Activated CD4-positive, alpha-beta T cell treated with anti-CD3 and anti-CD28 coated beads for 24 hours (primary cell): ENCODE results near the gene ATF5.
A peak's percentile ranks its signal among the peaks of the same experiment; 100 is the strongest.

Source experiments
- DNase-seq, 2 donors: peaks; one replicate each; pipeline ENCODE4 v3.0.0-alpha.2; 2020; ENCODE audit warnings: low read depth in 2 of 2

ATF5 gene

DNA sequence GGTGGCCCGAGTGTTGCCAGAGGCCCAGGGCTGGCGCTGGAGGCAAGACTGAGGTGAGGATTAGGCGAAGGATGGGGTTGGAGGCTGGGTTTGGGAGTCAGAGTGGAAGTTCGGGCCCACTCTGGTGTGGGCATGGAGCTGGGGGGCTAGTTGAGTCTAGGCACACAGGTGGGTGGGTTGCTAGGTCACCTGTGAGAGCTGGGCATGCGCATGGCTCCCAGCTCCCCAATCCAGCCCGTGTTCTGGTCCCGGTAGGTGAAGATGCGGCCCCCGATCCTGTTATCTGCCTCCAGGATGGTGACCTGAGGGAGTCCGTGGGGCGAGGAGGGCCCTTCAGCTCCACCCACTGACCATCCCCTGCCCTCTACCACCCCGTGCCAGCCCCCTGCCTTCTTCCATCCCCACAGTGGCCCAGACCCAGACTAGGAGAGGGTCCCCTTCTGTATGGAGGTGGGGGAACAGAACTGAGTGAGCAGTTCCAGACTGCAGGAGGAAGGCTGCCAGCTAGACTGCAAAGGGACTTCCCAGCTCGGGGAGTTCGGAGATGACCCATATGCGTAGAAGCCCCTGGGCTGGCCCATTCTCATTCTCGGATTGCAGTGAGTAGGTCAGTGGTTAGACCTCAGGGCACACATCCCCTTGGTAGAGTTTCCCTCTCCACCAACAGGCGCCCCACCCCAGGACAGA, 34.0 kb upstream of the ATF5 start:
- DNase-seq = no peak

- DNase-seq = peak in 1 of 2 donors; percentile 35
Observed at GRCh38 chr19:49895566-49896297, 33.3 kb upstream of the ATF5 start.

GRCh38 chr19:49896863-49897621, 32.0 kb upstream of the ATF5 start, which contains the start of gene IL4I1:
Gene IL4I1, minus strand, starts transcription at chr19:49896887. Its CDS starts 727 bp downstream, at chr19:49896160.
- DNase-seq = peak; percentile 35 to 46

- no peak for DNase-seq
Observed at GRCh38 chr19:49904136-49904535, 24.9 kb upstream of the ATF5 start.

GRCh38 chr19:49906879-49907564, 22.0 kb upstream of the ATF5 start:
- DNase-seq = no peak

- no peak for DNase-seq
Observed at GRCh38 chr19:49907745-49908446, 21.1 kb upstream of the ATF5 start.

GRCh38 chr19:49908480-49909420, 20.3 kb upstream of the ATF5 start:
- DNase-seq = no peak

DNA sequence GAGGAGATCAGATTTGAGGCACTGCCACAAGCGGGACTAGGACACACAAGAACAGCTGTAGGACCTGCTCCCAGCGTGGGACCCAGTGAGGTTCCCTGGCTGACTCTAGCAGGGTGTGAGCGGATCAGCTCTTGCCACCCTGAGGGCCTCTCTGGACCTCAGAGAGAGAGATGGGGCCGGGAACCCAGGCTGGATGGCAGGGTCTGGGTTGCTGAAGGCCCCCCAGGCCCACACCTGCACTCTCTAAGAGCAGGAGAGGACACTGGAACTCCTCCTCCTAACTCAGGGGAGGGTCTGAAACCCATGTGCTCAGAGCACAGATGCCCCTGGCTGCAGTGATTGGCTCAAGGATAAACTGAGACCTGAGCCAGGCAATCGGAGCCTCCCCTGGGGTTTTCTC, 18.8 kb upstream of the ATF5 start:
- no peak for DNase-seq

DNA sequence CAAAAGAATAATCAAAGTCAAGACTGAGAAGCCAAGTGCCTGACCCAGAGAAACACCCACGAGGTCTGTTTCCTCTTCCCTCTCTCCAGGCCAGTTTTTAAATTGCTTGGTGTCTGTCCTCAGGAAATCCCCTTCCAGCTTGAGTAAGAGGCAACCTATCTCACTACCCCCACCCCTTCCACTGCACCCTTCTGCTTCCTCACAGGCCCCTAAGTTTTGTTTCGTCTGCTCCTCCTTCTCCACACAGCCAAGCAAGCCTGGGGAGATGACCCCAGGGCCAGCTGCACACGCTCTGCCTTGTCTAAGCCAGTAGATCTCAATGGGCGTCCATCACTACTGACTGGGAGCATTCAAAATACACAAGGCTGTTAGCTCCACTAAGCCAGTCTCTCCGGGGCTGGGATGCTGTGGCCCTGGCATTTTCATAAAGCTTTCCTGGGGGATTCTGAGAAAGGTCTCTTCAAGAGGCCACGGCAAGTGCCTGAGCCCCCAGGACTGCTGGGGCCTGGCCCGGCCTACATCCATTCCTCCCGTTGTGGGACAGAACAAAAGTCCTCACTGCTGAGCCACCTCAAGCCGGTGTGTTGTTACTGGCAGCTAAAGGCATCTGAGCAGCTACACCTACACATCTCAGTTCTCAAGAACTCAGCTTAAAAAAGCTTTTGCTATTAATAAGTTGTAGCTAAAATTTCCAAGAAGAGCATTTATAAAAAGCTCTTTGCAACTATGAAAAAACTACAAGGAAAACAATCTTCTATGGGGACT, 17.4 kb upstream of the ATF5 start:
- no peak for DNase-seq

DNA sequence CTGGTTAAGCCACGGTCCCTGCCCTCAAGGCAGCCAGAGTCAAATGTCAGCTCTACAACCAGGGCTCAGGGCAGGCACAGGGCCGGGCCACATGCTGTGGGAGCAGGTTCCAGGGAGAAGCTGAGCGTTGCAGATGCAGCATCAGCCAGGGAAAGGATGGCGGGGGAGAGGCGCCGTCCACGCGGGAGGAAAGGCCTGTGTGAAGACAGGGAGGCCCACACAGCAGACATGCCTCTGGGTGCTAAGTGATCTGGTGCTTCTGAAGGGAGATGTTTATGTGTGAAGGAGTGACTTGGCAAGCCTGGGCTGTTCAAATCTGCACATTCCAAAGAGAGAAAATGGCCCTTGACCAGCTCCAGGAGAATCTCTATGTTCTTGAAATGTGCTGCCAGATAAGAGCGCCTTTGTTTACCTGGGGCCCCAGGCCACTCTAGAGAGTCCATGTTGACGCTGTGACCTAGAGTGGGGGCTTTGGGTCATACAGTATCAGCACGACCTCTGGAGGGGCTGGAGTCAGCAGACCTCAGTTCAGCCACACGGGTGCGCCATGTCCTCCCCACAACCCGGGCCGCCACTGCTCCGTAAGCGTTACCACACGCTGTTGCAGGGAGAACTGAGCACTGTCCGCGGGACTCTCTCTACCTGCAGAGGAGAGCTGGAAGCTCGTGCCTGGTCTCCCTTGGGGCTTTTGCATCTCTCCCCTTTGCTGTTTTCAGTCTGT, 15.9 kb upstream of the ATF5 start:
- DNase-seq = no peak

- DNase-seq = no peak
Observed at GRCh38 chr19:49913720-49914119, 15.3 kb upstream of the ATF5 start.

GRCh38 chr19:49915271-49915670, 13.7 kb upstream of the ATF5 start:
- DNase-seq = no peak

DNA sequence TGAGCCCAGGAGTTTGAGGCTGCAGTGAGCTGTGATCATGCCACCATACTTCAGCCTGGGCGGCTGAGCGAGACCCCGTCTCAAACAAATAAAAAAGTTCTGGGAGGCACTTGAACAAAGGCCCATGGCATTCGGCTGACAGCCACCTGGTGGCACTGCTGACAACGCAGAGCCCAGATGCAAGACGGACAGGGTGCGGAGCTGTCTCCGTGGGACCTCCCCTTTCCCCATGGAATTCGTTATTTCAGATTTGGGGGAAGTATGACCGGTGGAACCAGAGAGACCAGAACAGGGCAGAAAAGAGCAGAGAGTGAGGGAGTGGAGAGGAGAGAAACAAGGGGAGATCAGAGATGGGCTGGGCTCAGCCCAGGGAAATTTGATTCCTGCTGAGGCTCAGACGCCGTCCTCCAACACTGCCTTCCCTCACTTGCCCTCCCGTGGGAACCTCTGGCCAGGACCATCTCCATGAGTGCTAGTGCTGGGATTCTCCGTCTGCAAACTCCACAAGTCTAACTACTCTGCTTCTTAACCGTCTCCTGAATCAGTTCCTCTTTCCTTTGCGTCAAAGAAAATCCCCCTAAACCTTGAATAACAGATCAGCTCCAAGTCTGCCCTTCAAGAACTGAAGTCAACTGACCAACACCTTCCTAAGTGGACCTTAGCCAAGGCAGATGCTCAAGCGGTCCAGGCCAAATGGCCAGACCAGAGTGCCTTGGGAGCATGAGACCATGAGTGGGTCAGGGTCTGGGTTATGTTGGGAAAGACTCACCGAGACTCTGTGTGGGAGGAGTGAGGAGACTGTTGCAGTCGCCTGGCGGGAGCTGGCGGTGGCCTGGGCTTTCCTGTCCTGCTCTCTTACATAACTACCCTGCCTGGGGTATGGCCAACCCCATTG, 11.9 kb upstream of the ATF5 start:
- no peak for DNase-seq

- no peak for DNase-seq
Observed at GRCh38 chr19:49918089-49918488, 10.9 kb upstream of the ATF5 start.

DNA sequence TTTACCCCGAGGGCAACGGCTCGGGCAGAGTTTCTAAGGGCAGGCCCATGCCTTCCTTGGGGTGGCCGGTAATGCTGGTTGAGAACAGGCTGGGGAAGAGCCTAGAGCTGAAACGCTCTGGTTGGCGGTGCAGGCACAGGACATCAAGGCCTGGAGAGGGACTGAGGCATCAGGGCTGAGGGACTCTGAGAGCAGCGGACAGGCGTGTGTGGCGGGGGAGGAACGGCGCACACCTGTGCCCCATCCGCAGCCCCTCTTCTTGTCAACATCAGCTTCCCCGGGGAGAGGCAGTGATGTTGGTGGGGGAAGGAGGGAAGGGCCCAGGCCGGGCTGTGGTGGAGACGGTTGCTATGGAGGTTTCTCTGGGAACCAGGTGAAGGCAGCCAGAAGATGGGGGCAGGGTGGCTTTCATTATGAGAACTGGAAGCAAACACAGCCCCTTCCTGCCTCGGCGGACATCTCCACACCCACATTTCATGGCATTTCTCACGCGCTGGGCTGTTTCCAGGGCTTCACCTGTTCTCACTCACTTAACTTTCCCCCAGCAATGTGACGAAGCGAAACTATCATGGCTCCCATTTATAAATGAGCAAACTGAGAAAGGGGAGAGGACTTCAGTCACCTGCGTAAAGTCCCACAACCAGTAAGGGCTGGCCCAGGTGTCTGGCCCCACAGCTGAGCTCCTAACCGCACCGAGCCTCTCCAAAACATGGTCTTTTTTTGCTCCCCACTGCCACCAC, 8.2 kb upstream of the ATF5 start:
- no peak for DNase-seq

- no peak for DNase-seq
Observed at GRCh38 chr19:49921871-49922795, 6.9 kb upstream of the ATF5 start.
